ENCODE measurements around the gene PID1.

- TF ChIP-seq CTCF (IDR thresholded peaks at IDR 0.05), result no peak
- TF ChIP-seq POLR2A (IDR thresholded peaks at IDR 0.05), result no peak
Measured at GRCh38 chr2:229230256-229230655, 40.8 kb downstream of the PID1 start.
